ENCODE data around the gene KCTD15. TPM values are rescaled to one million over a fixed set of nuclear protein-coding genes. Genes with fewer than 3 reads are reported as not detected.

The KCTD15 gene
- 16.1 TPM for polyA plus RNA-seq (2013, experiment 1 of 2)
- polyA plus RNA-seq (2013, experiment 2 of 2), result 19.5 TPM

- Histone ChIP-seq H2BK5ac (ENCODE audit: low read depth, low read length, poor library complexity, severe bottlenecking) (peak within 1 kb of the TSS; percentile 73), H3K4ac (ENCODE audit: low read depth in 1 of 2, low read length in 2 of 2) (peak within 1 kb of the TSS; percentile 85 to 95), H3K4me3 (ENCODE audit: insufficient read depth in 1 of 2, low read depth in 1 of 2, low read length in 2 of 2) (peak within 1 kb of the TSS; percentile 72 to 76), H3K9ac (ENCODE audit: low read length) (peak within 1 kb of the TSS; percentile 82), H2BK15ac (ENCODE audit: low read depth, poor library complexity, severe bottlenecking) (peak within 1 kb of the TSS; percentile 82), H3K14ac (ENCODE audit: low read length in 2 of 2) (peak within 1 kb of the TSS in 1 of 2 experiments; percentile 91), H3K4me2 (ENCODE audit: low read length, poor library complexity, severe bottlenecking) (peak within 1 kb of the TSS; percentile 89), H2BK12ac (ENCODE audit: low read length in 2 of 2) (peak within 1 kb of the TSS in 1 of 2 experiments; percentile 47), H4K91ac (ENCODE audit: low read length) (peak within 1 kb of the TSS; percentile 82), H3K23ac (ENCODE audit: low read length in 2 of 2) (peak within 1 kb of the TSS in 1 of 2 experiments; percentile 95), H3K4me1 (ENCODE audit: control insufficient read depth, insufficient read depth, low read depth, low read length) (peaks cover 16% of the 10 kb centered on the region), H3K27ac (ENCODE audit: low read length, poor library complexity, severe bottlenecking) (peak within 1 kb of the TSS; percentile 78), H4K8ac (ENCODE audit: low read length) (peak within 1 kb of the TSS; percentile 87), H2AK5ac (ENCODE audit: low read length, severe bottlenecking) (no peak within 1 kb of the TSS), H2AFZ (ENCODE audit: low read depth, low read length) (peak within 1 kb of the TSS; percentile 83), H3K36me3 (ENCODE audit: control insufficient read depth in 1 of 2, insufficient read depth in 2 of 2, low read depth in 1 of 2, low read length in 2 of 2) (peaks cover 0 to 15% of the 10 kb centered on the region in 2 experiments), H3K27me3 (ENCODE audit: control insufficient read depth in 1 of 2, insufficient read depth in 1 of 2, low read length in 2 of 2) (peaks cover 10 to 39% of the 10 kb centered on the region in 2 experiments), H3K18ac (ENCODE audit: low read depth in 1 of 2, low read length in 2 of 2) (peak within 1 kb of the TSS; percentile 95 to 96), H3K79me1 (replicated peaks; ENCODE audit: low read length, poor library complexity, severe bottlenecking) (peaks cover 13% of the 10 kb centered on the region), H3K9me3 (ENCODE audit: control insufficient read depth, low read length) (no peaks in the 10 kb centered on the region), H2BK120ac (ENCODE audit: low read depth, low read length) (peak within 1 kb of the TSS; percentile 50)
- 1% methylated on average over 38 of the region's 92 CpGs for WGBS
- peak; percentile 73 for DNase-seq
These were observed at the start of gene KCTD15 for GRCh38 chr19:33796164-33796875. TSS of gene KCTD15 (plus strand) at chr19:33796870. CDS start at chr19:33800455, 3,585 bp downstream.

- H2BK15ac ChIP-seq (ENCODE audit: low read depth, poor library complexity, severe bottlenecking), result no peak overlapping the region
- H3K9me3 ChIP-seq (ENCODE audit: control insufficient read depth, low read length), result no peaks in the 10 kb centered on the region
- no peak overlapping the region for H4K8ac ChIP-seq (ENCODE audit: low read length)
- no peak overlapping the region for H3K27ac ChIP-seq (ENCODE audit: low read length, poor library complexity, severe bottlenecking)
- H2BK12ac ChIP-seq (ENCODE audit: low read length in 2 of 2), result no peak overlapping the region
- no peak overlapping the region for H2BK5ac ChIP-seq (ENCODE audit: low read depth, low read length, poor library complexity, severe bottlenecking)
- 62% methylated on average over 3 of the region's 4 CpGs for WGBS
- no peak overlapping the region for H2AK5ac ChIP-seq (ENCODE audit: low read length, severe bottlenecking)
- H2BK120ac ChIP-seq (ENCODE audit: low read depth, low read length), result no peak overlapping the region
- H3K4me1 ChIP-seq (ENCODE audit: control insufficient read depth, insufficient read depth, low read depth, low read length), result no peaks in the 10 kb centered on the region
- H3K18ac ChIP-seq (ENCODE audit: low read depth in 1 of 2, low read length in 2 of 2), result no peak overlapping the region
- no peak overlapping the region for H3K4ac ChIP-seq (ENCODE audit: low read depth in 1 of 2, low read length in 2 of 2)
- no peak overlapping the region for H3K4me3 ChIP-seq (ENCODE audit: insufficient read depth in 1 of 2, low read depth in 1 of 2, low read length in 2 of 2)
- no peak overlapping the region for H4K91ac ChIP-seq (ENCODE audit: low read length)
- no peak for DNase-seq
- H3K27me3 ChIP-seq (ENCODE audit: control insufficient read depth in 1 of 2, insufficient read depth in 1 of 2, low read length in 2 of 2), result peaks cover 0 to 30% of the 10 kb centered on the region in 2 experiments
- H2AFZ ChIP-seq (ENCODE audit: low read depth, low read length), result no peak overlapping the region
- no peak overlapping the region for H3K4me2 ChIP-seq (ENCODE audit: low read length, poor library complexity, severe bottlenecking)
- H3K9ac ChIP-seq (ENCODE audit: low read length), result no peak overlapping the region
- no peaks in the 10 kb centered on the region for H3K36me3 ChIP-seq (ENCODE audit: control insufficient read depth in 1 of 2, insufficient read depth in 2 of 2, low read depth in 1 of 2, low read length in 2 of 2)
- H3K14ac ChIP-seq (ENCODE audit: low read length in 2 of 2), result no peak overlapping the region
- H3K79me1 ChIP-seq (replicated peaks; ENCODE audit: low read length, poor library complexity, severe bottlenecking), result no peaks in the 10 kb centered on the region
- no peak overlapping the region for H3K23ac ChIP-seq (ENCODE audit: low read length in 2 of 2)
These were observed 49.4 kb upstream of the KCTD15 start for GRCh38 chr19:33747273-33747672.

DNA sequence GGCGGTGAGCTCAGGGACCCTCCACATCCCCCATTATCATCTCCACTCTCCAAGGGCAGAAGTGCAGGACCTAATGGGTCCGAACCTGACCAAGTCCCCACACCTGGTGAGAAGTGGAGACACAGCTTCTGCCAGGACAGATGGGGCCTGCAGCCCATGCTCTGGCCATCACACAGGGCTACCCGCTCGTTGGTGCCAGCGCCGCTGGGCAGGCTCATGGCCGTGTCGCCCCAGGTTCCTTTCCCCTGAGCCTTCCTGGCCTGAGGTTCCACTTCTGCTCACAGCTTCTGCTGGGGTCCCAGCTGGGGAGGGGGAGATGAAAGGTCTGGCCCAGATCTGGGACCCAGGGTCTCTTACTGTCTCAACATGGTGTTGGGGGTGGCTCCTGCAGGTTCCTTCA lies 48.4 kb upstream of the KCTD15 start:
- H3K18ac ChIP-seq (ENCODE audit: low read depth in 1 of 2, low read length in 2 of 2), result no peak overlapping the region
- H3K4me1 ChIP-seq (ENCODE audit: control insufficient read depth, insufficient read depth, low read depth, low read length), result no peaks in the 10 kb centered on the region
- peaks cover 0 to 38% of the 10 kb centered on the region in 2 experiments for H3K27me3 ChIP-seq (ENCODE audit: control insufficient read depth in 1 of 2, insufficient read depth in 1 of 2, low read length in 2 of 2)
- H4K91ac ChIP-seq (ENCODE audit: low read length), result no peak overlapping the region
- H3K9me3 ChIP-seq (ENCODE audit: control insufficient read depth, low read length), result no peaks in the 10 kb centered on the region
- no peak overlapping the region for H2AK5ac ChIP-seq (ENCODE audit: low read length, severe bottlenecking)
- no peak overlapping the region for H2BK5ac ChIP-seq (ENCODE audit: low read depth, low read length, poor library complexity, severe bottlenecking)
- H3K23ac ChIP-seq (ENCODE audit: low read length in 2 of 2), result no peak overlapping the region
- no peak overlapping the region for H2AFZ ChIP-seq (ENCODE audit: low read depth, low read length)
- H3K4me2 ChIP-seq (ENCODE audit: low read length, poor library complexity, severe bottlenecking), result no peak overlapping the region
- no peak overlapping the region for H3K14ac ChIP-seq (ENCODE audit: low read length in 2 of 2)
- 89% methylated on average over 8 of the region's 8 CpGs for WGBS
- H4K8ac ChIP-seq (ENCODE audit: low read length), result peak overlapping the region; percentile 4
- no peak overlapping the region for H2BK15ac ChIP-seq (ENCODE audit: low read depth, poor library complexity, severe bottlenecking)
- H3K27ac ChIP-seq (ENCODE audit: low read length, poor library complexity, severe bottlenecking), result no peak overlapping the region
- H3K9ac ChIP-seq (ENCODE audit: low read length), result no peak overlapping the region
- no peak for DNase-seq
- no peak overlapping the region for H3K4me3 ChIP-seq (ENCODE audit: insufficient read depth in 1 of 2, low read depth in 1 of 2, low read length in 2 of 2)
- no peak overlapping the region for H2BK120ac ChIP-seq (ENCODE audit: low read depth, low read length)
- H3K79me1 ChIP-seq (replicated peaks; ENCODE audit: low read length, poor library complexity, severe bottlenecking), result no peaks in the 10 kb centered on the region
- H3K4ac ChIP-seq (ENCODE audit: low read depth in 1 of 2, low read length in 2 of 2), result no peak overlapping the region
- H2BK12ac ChIP-seq (ENCODE audit: low read length in 2 of 2), result no peak overlapping the region
- H3K36me3 ChIP-seq (ENCODE audit: control insufficient read depth in 1 of 2, insufficient read depth in 2 of 2, low read depth in 1 of 2, low read length in 2 of 2), result no peaks in the 10 kb centered on the region

DNA sequence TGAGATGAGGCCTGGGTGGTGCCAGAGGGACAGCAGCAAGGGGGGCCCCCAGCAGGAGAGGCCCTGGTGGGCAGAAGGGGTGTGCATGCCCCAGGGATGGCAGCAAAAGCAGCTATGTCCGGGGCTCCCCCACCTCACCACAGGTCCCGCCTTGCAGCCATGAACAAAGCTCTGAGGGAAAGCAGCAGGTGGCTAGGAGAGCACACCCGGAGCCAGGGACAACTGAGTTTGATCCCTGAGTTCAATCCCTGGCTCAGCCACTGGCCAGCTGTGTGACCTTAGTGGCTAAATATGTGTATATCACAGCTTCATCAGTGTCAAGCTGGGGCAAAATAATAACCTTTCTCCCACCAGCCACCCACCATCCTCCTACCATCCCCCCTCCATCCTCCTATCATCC lies 47.7 kb upstream of the KCTD15 start:
- H2AFZ ChIP-seq (ENCODE audit: low read depth, low read length), result no peak overlapping the region
- H4K91ac ChIP-seq (ENCODE audit: low read length), result no peak overlapping the region
- H3K79me1 ChIP-seq (replicated peaks; ENCODE audit: low read length, poor library complexity, severe bottlenecking), result no peaks in the 10 kb centered on the region
- H3K27me3 ChIP-seq (ENCODE audit: control insufficient read depth in 1 of 2, insufficient read depth in 1 of 2, low read length in 2 of 2), result peaks cover 0 to 39% of the 10 kb centered on the region in 2 experiments
- no peak overlapping the region for H3K4me3 ChIP-seq (ENCODE audit: insufficient read depth in 1 of 2, low read depth in 1 of 2, low read length in 2 of 2)
- no peak overlapping the region for H3K27ac ChIP-seq (ENCODE audit: low read length, poor library complexity, severe bottlenecking)
- H3K18ac ChIP-seq (ENCODE audit: low read depth in 1 of 2, low read length in 2 of 2), result no peak overlapping the region
- no peak overlapping the region for H2BK15ac ChIP-seq (ENCODE audit: low read depth, poor library complexity, severe bottlenecking)
- H2BK120ac ChIP-seq (ENCODE audit: low read depth, low read length), result no peak overlapping the region
- DNase-seq, result no peak
- H3K23ac ChIP-seq (ENCODE audit: low read length in 2 of 2), result no peak overlapping the region
- H3K9me3 ChIP-seq (ENCODE audit: control insufficient read depth, low read length), result no peaks in the 10 kb centered on the region
- no peak overlapping the region for H3K4ac ChIP-seq (ENCODE audit: low read depth in 1 of 2, low read length in 2 of 2)
- no peak overlapping the region for H2BK5ac ChIP-seq (ENCODE audit: low read depth, low read length, poor library complexity, severe bottlenecking)
- H2AK5ac ChIP-seq (ENCODE audit: low read length, severe bottlenecking), result no peak overlapping the region
- H3K36me3 ChIP-seq (ENCODE audit: control insufficient read depth in 1 of 2, insufficient read depth in 2 of 2, low read depth in 1 of 2, low read length in 2 of 2), result no peaks in the 10 kb centered on the region
- H3K14ac ChIP-seq (ENCODE audit: low read length in 2 of 2), result no peak overlapping the region
- H3K9ac ChIP-seq (ENCODE audit: low read length), result no peak overlapping the region
- H2BK12ac ChIP-seq (ENCODE audit: low read length in 2 of 2), result no peak overlapping the region
- WGBS, result 85% methylated on average over 3 of the region's 3 CpGs
- H3K4me2 ChIP-seq (ENCODE audit: low read length, poor library complexity, severe bottlenecking), result no peak overlapping the region
- H3K4me1 ChIP-seq (ENCODE audit: control insufficient read depth, insufficient read depth, low read depth, low read length), result no peaks in the 10 kb centered on the region
- H4K8ac ChIP-seq (ENCODE audit: low read length), result no peak overlapping the region

Measured in mesenchymal stem cell (in vitro differentiated cells and primary cell).